GM21723 (cell line): Measurements from ENCODE around the gene DAGLA.

ENCODE experiments used
- ATAC-seq: cut with Tn5 transposase; IDR thresholded peaks from one replicate; pipeline ENCODE4 v1.9.1; 2021; ENCODE audit warnings: mild to moderate bottlenecking, moderate library complexity; ENCODE audit not compliant: unreplicated experiment

The DAGLA gene

DNA sequence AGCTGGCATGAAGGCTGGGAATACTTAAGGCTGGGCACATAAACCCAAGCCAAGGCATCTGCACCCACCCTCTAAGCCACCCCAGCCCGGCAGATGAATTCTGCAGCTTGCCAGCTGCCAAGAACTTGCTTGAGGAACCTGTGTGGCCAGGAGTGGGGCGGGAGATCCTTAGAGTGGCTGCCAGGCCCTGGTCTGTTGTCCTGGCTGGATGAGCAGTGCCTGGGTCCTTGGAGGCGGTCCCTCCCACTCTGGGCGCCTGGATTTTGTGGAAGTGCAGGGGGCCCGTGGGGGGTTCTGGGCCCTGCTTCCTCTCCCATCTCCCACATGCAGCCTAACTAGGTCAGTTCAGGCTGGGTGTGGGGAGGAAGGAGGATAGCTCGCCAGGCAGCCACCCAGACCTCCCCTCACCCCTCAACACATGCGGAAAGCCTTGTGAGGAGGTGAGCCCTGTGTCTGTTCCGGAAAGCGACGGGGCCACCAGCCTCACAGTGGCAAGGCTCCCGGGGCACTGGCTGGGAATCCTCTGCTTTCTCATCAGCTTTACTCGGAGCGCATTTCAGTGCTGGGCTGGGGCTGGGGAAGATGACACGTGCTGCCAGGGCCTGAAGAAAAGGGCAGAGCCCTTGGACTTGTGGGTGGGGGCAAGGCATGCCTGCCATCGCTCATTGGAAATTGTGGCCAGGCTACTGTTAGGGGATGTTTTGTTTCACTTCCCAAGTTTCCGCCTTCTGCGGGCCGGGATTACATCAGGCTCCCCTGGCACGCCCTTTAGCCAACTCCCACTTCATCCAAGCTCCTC is 8.4 kb downstream of the DAGLA start:
- ATAC-seq = no peak

DNA sequence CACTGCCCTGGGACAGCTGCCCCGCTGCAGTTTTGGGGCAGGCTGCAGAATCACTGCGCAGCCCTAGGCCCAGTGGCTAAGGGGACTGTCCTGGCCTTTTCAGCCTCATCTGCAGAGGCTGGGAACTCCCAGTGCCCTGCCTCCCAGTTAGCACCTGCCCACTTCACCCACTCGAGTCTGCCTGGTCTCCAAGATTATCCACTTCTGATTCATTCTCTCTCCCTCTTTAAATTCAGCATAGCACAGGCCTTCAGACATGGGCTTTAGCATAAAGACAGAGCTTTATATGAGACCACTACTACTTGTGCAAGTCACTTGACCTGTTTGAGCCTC is 8.9 kb downstream of the DAGLA start:
- no peak for ATAC-seq

DNA sequence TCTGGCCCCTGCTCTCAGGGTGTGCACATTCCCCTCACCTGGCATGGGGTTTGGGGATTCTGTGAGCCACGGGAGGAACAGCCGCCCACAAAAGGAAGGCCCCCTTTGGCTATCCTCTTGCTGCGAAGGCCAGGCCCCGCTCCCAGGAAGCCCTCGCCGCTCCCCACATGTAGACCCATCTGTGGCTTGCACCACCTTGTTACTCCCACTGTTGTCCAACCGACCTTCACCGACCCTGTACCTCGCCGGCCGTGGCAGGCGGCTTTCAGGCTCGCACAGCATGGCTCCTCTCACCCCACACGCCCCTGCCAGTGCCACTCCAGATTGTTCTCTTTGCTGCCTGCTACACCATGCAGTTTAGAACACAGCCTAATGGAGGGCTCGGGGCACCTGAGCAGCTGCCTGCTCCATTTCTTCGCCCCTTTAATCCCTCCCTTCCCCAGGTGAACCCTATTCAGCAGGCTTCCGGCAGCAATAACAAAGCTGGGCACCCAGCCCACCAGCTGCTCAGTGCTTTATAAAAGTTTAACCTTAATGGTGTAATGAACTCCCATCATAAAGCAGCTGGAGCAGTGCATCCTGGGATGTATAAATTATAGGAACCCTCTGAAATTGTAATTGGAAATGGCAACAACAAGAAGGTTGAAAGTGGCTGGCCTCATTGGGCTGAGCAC is 10.7 kb downstream of the DAGLA start:
- ATAC-seq = no peak

DNA sequence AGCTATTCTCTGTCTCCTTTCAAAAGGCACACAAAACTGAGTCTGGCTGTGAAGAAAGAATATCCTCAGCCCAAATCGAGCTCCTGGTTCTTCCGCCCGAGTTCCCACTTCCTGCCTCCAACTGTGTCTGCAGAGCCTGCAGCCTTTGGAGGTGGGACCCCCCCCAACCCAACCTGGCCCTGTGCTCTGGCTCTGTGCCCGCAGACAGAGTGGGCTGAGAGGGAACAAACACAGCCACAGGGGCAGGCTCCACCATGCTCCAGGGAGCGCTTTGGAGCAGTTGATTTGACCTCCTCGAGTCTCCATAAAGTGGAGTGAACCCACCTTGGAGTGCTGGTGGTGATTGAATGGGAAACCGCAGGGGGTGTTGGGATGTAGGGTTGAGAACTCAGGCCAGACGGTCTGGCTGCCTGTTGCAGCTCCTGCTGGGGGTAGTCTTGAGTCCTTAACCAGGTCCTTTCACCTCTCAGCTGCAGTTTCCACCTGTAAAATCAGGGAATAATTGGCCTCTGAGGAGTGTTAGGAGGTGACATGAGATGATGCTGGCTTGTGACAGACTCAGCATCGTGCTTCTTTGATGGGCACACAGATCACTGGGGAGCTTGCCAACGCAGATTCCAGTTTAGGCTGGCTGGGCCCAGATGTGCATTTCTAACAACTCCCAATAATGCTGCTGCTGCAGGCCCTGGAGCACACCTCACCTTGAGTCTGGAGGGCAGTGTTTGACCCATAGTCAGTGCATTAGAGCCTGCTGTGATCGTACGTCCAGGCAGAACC is 11.4 kb downstream of the DAGLA start:
- no peak for ATAC-seq

DNA sequence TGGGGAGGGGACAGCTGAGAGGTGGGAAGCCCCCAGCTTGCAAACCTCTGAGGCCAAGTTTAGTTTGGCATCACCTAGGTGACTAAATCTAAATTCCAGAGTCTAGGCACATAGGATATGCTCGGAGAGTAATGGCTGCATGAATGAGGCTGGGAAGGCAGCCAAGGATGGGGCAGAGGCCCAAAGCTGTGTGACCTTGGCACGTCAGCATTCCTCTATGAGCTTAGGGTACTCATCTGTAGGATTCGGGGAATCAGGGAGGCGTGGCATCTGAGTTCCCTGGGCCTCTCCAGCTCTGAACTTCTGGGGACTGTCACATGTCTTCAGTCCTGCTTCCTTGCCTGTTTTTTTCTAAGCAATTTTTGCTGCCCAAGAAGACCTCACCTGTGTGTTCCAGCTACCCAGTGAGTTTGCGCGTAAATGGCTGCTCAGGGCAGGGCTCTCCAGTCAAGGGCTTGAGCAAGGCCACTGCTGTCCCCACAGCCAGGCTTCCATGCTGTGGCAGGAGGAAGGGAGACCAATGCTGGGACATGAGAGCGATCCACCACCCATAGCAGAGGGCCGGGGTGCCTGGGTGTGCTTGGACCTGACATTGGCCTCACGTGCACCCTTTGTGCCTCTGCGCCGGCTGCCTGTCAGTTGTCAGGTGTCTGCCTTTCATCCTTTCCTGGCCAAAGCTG is 13.9 kb downstream of the DAGLA start:
- no peak for ATAC-seq

DNA sequence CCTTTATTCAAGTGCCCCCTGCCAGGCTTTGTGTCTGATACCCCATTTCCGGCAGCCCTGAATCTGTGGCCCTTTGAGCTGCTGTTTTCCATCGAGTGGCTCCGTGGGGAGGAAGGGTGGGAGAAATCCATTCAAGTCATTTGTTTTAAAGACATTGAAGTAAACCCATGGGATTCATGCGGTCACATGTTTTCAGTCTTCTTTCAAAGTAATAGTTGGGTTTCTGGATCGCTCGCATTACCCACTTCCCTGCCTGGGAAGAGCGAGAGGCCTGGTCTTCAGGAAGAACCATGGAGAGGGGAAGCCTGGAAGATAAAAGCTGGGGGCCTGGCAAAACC is 14.4 kb downstream of the DAGLA start:
- ATAC-seq = no peak

DNA sequence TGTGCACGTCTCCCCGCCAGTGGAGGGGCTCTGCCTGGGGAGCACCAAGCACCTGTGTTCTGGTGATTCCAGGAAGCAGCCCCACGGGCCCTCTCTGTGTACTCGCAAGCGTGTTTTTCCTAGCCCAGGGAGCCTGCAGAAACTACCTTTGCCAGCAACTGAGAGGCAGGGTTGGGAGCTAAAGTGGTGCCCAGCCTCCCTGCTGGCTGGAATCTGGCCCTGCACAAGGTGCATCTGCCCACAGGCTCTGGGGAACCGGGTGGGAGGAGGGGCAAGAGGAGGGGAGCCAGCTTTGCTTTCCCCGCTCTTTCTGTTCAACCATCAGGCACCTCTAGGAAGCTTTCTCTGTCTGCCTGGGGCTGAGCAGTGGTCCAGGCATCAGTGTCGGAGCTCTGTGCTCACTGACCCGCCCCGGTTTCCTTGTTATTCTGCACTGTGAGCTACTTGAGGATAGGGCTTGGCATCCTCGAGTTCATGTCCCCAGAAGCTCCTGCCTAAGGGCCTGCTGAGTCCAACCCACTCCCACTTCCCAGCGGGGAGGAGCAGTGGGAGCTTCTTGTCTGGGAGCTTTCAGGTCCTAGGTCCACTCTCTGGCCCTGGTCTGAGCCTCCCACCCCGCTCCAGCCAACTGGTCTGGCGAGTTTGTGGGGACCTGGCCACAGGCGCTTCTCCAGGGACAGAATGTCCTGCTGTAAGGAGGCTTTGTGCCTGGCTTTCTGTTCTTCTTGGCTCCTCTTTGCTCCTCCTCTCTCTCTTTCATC is 14.9 kb downstream of the DAGLA start:
- no peak for ATAC-seq

DNA sequence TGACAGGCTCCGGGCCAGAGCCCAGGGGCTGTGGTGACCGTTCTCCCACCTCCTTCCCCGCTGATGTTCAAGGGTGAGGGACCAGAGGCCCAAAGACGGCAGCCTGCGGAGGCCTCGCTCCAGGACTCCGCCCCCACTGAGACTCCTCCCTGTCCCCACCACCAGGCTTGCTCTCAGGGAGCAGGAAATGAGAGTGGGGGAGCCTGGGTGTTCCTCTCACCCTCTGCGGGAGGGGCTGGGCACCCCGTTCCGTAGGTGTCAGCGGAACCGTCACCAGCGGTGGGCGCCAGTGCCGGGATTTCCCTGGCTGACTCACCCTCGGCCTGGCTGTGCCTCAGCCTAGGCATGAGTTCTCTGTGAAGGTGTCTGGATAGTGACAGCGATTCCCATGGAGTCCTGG is 15.7 kb downstream of the DAGLA start:
- peak; percentile 75 for ATAC-seq

DNA sequence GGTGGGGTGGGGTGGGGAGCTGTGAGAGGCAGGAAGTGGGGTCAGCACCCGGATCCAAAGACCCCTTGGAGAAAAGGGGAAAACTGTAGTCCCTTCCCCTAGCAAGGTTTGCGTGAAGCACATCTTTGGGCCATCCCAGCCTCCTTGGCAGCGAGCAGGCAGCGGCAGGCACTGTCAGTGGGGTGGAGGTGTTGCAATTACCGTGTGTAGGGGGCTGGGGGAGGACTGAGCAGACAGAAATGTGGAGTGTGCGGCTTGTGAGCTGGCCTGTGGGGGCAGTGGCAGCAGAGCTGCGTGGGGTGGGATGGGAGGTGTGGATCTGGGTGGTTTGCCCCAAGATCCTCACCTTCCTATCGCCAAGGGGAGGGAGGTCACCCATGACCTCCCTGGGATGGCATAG is 16.4 kb downstream of the DAGLA start:
- no peak for ATAC-seq

DNA sequence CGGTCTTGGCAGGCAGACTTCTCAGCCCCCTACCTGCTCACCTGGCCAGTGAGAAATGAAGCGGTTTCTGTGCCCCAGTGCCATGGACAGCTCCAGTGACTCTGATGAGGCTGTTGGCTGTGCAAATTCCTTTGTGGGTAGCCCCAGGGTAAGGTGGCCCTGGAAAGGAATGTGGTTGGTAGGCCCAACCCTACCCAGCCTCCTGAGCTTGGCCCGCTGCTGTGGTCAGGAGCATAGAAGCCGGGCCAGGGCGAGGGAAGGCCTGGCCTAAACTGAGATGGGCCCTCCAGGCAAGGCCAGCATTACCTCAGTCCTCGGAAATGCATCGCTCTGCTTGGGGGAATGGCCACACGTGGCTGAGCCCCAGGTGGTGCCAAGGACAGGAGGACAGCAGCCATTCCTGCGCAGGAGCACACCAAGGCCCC is 16.9 kb downstream of the DAGLA start:
- no peak for ATAC-seq

DNA sequence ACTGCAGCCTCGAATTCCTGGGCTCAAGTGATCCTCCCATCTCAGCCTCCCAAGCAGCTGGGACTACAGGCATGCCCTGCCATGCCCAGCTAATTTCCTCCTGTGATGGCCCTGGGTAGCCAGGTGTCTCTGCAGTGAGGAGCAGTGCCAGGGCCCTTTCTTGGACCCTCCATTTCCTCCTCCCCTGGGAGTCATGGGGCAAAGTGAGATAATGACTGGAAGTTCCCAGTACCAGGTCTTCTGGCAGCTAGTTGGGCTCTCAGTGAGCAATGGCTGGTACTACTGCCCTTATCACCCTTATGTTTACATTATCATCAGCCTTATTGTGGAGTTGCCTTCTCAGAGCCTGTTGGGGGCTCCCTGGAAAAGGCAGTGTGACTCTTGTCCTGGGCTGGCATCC is 17.6 kb downstream of the DAGLA start:
- no peak for ATAC-seq

DNA sequence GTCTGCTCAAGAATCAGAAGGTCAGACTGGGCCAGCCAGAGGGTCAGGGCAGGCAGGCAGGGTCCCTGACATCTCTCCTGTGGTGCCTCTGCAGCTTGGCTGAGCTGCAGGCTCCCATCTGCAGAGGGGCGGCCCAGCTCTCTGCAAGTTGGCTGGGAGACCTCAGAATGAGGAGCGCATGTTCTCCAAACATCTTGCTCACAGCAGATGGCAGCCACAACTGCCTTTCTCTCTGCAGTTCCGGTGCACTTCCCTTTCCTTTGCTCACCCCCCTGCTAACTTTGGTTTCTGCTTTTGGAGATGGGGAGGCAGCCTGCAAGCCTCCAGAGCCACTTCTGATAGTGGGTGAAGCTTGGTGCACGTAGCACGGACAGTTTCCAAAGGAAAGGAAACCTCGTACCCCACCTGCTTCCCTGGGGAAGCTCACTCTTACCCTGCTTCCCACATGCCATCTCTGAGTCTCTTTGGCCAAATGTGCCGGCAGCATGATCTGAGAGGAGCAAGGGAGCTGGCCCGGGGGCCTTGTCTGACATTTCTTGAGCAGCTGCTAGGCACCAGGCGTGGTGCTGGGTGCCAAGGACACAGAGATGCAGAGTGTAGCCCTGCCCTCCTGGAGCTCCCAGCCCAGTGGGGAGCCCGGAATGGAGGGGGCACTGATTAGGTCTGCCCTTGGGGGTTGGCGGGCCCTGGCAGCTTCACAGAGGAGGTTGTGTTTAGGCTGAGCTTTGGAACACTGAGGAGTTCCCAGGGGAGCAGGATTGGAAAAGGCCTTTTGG is 18.2 kb downstream of the DAGLA start:
- no peak for ATAC-seq

DNA sequence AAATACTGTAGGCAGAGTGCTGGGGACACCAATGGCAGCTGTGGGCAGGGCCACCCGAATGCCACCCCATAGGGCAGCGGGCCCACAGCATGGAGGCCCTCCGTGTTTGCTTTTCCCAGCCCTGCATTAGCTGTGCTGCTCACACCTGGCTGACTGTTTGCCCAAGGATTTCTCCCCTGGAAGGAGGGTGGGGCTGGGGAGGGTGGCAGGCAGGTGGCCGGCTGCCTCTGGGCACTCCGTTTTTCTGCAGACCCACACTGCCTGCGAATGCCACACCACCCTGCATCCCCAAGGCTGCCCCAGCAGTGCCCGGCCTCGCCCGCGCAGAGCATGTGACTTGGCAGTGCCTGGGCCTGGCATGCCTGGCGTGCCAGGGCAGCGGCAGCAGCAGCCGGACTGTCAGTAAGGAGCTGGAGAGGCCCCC is 19.6 kb downstream of the DAGLA start:
- ATAC-seq = no peak

DNA sequence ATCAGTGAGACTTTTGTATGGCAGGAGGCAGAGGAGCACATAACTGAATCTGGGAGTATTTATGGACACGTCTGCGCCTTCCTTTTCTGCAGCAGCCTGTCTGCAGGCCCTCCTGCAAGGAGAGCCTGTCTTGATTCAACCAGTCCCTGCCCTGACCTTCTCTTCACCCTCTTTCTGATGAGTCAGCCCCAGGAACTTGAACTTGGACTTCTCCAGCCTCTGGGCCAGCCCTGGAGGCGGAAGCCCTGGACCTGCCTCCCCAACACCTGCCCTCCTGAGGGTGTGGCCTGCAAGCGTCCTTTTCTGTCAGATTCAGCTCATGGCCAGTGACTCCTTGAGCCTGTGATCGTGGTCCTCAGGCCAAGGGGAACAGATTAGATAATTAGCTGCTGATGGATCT is 20.0 kb downstream of the DAGLA start:
- no peak for ATAC-seq

DNA sequence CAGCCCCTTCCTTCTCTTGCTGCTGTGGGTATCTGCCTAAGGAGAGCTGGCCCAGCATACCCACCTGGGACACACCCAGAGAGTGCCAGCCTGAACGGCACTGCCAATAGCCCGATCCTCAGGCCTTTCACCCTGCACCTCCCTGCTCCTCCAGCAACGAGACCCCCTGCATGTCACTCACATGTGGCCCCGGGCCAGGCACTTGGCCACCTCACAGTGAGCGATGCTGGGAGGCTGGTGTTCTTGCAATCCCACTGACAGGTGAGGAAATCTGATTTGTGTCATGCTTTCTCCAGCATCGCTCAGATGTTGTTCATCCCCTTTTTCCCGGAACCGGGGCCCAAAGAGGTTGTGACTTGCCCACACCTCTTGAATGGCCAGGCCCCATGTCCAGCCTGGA is 20.5 kb downstream of the DAGLA start:
- no peak for ATAC-seq

DNA sequence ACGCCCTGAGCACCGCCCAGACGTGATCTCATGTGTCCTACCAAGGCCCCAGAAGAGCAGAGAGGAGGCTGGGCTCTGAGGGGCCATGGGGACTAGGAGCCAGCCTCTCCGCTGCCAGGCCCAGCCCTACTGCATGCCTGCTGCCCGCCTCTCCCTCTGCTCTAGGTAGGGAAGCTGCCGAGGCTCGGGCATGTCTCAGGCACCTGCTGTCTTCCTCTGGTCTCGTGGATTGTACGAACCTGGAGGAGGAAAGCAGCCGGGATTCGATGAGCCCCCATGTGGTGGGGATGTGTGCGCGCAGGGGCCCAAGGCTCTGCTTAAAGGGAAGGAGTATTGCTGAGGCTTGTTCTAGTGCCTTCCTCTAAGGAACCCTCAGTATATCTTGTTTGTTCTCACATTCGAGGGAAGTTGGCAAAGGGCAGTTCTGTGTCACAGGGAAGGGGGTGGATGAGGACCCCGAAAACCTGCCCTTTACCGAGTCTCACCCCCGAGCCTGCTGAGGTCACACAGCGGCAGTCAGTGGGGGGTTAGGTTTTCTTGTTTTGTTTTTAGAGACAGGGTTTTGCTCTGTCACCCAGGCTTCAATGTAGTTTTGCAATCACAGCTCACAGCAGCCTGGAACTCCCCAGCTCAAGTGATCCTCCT is 21.2 kb downstream of the DAGLA start:
- no peak for ATAC-seq

DNA sequence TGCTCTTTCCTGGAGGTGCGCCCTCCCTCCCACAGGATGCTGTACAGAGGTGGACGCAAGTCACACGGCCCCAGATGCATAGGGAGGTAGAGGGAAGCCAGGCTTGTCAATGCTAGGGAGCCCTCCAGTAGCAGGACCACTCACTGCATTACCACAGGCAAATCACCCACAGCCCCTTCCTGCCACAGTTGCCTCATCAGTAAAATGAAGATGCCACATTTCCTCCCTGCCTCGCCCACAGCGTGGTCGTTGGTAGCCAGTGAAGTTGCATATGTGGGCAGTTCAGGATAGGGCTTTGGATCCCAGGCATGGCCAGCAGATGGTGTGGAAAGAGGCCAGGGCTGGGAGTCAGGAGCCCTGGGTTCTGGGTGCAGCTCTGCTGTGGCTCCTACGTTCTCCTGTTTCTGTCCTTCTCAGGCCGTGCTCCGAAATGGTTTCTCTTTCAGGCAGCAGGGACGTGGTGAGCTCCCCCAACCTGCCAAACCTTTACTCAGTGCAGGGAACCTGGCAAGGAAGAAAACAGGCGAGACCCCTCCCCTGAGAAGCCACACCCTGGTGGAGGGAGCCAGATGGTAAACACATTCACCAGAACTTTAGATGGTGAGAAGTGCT is 22.6 kb downstream of the DAGLA start:
- no peak for ATAC-seq

DNA sequence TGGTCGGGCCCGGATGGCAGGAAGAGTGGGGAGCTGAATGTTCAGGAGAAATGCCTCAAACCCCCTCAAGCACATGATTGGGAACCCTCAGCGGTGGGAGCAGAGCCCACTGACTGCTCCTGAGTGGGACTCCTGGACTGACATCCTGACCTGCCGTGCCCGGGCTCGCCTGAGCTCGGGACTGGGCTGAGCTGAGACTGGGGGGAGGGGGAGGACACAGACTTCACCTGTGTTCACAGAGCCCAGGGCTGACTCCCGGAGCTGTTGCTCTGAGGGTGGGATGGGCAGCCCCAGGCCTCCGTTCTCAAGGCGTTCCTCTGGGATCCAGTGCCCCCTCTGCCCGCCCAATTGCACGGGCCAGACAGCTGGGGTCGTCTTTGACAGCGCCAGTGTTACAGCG is 24.6 kb downstream of the DAGLA start:
- ATAC-seq = no peak
